ENCODE results near the gene TF.

GRCh38 chr3:133699903-133700302, 46.3 kb upstream of the TF start:
- no peak for TF ChIP-seq POLR2A (IDR thresholded peaks at IDR 0.05; ENCODE audit: low read depth, low read length)
- TF ChIP-seq PKNOX1 (IDR thresholded peaks at IDR 0.05): no peak

Measured in GM12878 (cell line).